ENCODE results near the gene DNAJB6. TPM values are rescaled to one million over a fixed set of nuclear protein-coding genes. Genes with fewer than 3 reads are reported as not detected.
A peak's percentile ranks its signal among the peaks of the same experiment; 100 is the strongest.
"Not testable (repeated sequence)": the region's sequence is repeated elsewhere in the genome, so short reads cannot be mapped to it uniquely, and the experiment has no call there.

The DNAJB6 gene
- total and polyA plus RNA-seq, 7 donors = 103 to 326 (median 229) TPM

DNA sequence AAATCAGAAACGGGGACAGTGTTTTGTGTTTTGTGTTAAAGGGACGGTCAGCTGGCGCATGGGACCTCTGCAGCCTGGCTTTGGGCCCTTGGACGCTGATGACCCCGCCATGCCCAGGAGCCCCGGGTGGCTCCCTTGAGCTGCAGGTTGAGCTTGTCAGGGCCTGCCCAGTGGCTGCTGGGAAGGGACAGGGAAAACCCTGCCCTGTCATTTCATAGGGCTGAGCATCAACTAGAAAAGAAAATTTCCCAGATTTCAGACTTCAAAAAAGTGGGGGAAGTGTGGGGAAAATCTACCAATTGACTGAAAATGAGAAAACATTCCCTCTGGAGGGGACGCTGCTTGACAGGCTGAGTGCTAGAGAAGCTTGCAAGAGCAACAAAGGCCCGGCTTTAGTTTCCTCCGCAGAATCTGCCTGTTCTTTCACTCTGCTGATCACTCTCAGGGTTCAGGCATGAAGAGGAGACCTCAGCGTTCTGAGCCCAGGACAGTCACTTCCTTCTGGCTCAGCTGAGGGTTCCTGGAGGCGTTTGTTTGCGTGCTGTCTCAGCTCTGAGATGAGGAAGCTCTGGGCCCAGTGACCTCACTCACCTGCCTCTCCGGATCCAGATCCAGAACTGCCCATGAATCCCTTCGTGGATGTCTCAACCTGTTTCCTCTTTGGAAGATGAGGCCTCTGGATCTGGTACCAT lies 18.6 kb upstream of the DNAJB6 start:
- ATAC-seq (no peak), DNase-seq (no peak)
- H3K36me3 ChIP-seq (ENCODE audit: insufficient read depth in 1 of 2, low read depth in 1 of 2) = no peaks in the 10 kb centered on the region

DNA sequence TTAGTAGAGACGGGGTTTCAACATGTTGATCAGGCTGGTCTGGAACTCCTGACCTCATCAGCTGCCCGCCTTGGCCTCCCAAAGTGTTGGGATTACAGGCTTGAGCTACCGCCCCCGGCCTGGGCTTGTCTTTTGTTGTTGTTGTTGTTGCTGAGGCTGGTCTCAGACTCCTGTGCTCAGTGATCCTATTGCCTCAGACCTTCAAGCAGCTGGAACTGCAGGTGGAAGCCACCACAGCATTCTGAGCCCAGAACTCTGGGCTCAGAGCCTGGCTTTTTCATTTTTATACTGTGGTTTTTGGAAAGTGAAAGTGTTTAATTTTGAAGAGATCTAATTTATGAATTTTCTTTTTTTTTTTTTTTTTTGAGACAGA lies 16.2 kb upstream of the DNAJB6 start:
- ATAC-seq (peak in 2 of 4 donors; percentile 57 to 70), DNase-seq (peak in 1 of 2 donors; percentile 67)
- no peaks in the 10 kb centered on the region for H3K27me3 ChIP-seq (ENCODE audit: insufficient read depth in 3 of 3, low read length in 2 of 3)
- intact Hi-C loops (cut with DNase I) = no loop called here
- WGBS, 3 donors = 68 to 86% (median 72%) methylated on average over 4 of the region's 4 CpGs
- H3K4me3 ChIP-seq = no peak overlapping the region
- TF ChIP-seq, protein P1, sequence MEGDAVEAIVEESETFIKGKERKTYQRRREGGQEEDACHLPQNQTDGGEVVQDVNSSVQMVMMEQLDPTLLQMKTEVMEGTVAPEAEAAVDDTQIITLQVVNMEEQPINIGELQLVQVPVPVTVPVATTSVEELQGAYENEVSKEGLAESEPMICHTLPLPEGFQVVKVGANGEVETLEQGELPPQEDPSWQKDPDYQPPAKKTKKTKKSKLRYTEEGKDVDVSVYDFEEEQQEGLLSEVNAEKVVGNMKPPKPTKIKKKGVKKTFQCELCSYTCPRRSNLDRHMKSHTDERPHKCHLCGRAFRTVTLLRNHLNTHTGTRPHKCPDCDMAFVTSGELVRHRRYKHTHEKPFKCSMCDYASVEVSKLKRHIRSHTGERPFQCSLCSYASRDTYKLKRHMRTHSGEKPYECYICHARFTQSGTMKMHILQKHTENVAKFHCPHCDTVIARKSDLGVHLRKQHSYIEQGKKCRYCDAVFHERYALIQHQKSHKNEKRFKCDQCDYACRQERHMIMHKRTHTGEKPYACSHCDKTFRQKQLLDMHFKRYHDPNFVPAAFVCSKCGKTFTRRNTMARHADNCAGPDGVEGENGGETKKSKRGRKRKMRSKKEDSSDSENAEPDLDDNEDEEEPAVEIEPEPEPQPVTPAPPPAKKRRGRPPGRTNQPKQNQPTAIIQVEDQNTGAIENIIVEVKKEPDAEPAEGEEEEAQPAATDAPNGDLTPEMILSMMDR (IDR thresholded peaks at IDR 0.05) = no peak
- H3K9me3 ChIP-seq = no peaks in the 10 kb centered on the region
- no peaks in the 10 kb centered on the region for H3K4me1 ChIP-seq
- no peaks in the 10 kb centered on the region for H3K36me3 ChIP-seq (ENCODE audit: insufficient read depth in 1 of 2, low read depth in 1 of 2)
- no peak overlapping the region for H3K27ac ChIP-seq

More for the DNA sequence above, 18.6 kb upstream of the DNAJB6 start:
- Histone ChIP-seq H3K9me3 (no peaks in the 10 kb centered on the region), H3K4me3 (no peak overlapping the region), H3K4me1 (no peaks in the 10 kb centered on the region), H3K27me3 (ENCODE audit: insufficient read depth in 3 of 3, low read length in 2 of 3) (no peaks in the 10 kb centered on the region), H3K27ac (no peak overlapping the region)
- 66 to 69% (median 66%) methylated on average over 14 of the region's 14 CpGs for WGBS, 3 donors
- intact Hi-C loops (cut with DNase I) = no loop called here
- TF ChIP-seq, protein P1 (IDR thresholded peaks at IDR 0.05) = no peak

DNA sequence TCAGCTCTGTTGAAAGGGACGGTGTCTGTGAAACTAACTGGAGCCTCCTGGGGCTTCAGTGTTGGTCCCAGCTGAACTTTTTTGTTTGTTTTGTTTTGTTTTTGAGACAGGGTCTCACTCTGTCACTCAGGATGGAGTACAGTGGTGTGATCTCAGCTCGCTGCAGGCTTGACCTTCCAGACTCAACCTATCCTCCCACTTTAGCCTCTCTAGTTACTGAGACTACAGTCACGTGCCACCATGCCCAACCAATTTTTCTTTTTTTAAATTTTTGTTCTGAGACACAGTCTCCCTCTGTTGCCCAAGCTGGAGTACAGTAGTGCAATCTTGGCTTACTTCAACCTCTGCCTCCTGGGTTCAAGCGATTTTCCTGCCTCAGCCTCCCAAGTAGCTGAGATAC lies 13.4 kb upstream of the DNAJB6 start:
- DNase-seq (no peak), ATAC-seq (no peak)
- Histone ChIP-seq H3K9me3 (no peaks in the 10 kb centered on the region), H3K36me3 (ENCODE audit: insufficient read depth in 1 of 2, low read depth in 1 of 2) (no peaks in the 10 kb centered on the region), H3K27ac (no peak overlapping the region), H3K4me3 (no peak overlapping the region), H3K27me3 (ENCODE audit: insufficient read depth in 3 of 3, low read length in 2 of 3) (no peaks in the 10 kb centered on the region), H3K4me1 (no peaks in the 10 kb centered on the region)
- TF ChIP-seq, protein P1 (IDR thresholded peaks at IDR 0.05) = no peak
- WGBS, 3 donors = 79 to 81% (median 80%) methylated on average over 4 of the region's 4 CpGs
- intact Hi-C loops (cut with DNase I) = no loop called here

DNA sequence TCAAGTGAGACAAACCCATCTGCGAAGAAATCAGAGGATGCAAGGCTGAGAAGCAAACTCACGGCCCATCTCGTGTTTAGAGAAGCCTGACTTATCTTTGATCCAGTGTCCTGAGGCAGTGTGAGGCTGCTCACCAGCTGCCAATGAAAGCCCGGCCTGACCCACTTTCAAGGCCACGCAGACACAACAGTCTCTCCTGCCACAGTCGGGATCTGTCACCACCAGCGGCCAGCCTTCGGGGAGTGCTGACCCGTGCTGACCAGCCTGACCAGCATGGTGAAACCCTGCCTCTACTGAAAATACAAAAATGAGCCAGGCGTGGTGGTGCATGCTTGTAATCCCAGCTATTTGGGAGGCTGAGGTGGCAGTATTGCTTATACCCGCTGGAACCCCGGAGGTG lies 7.4 kb upstream of the DNAJB6 start:
- WGBS, 3 donors = 69 to 91% (median 77%) methylated on average over 12 of the region's 12 CpGs
- H3K9me3 ChIP-seq = no peaks in the 10 kb centered on the region
- no peaks in the 10 kb centered on the region for H3K27me3 ChIP-seq (ENCODE audit: insufficient read depth in 3 of 3, low read length in 2 of 3)
- peak in 1 of 4 donors; percentile 93 for ATAC-seq
- TF ChIP-seq, protein P1 (IDR thresholded peaks at IDR 0.05) = no peak
- H3K4me1 ChIP-seq = no peaks in the 10 kb centered on the region
- intact Hi-C loops (cut with DNase I) = no loop called here
- peak in 1 of 2 donors; percentile 43 for DNase-seq
- H3K27ac ChIP-seq = no peak overlapping the region
- no peaks in the 10 kb centered on the region for H3K36me3 ChIP-seq (ENCODE audit: insufficient read depth in 1 of 2, low read depth in 1 of 2)
- H3K4me3 ChIP-seq = no peak overlapping the region

DNA sequence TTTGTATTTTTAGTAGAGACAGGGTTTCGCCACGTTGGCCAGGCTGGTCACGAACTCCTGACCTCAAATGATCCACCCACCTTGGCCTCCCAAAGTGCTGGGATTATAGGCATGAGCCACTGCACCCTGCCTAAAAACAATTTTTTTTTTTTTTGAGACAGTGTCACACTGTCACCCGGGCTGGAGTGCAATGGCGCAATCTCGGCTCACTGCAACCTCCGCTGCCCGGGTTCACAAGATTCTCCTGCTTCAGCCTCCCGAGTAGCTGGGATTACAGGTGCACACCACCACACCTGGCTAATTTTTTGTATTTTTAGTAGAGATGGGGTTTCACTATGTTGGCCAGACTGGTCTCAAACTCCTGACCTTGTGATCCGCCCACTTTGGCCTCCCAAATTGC lies 6.2 kb upstream of the DNAJB6 start:
- H3K27me3 ChIP-seq (ENCODE audit: insufficient read depth in 3 of 3, low read length in 2 of 3); ATAC-seq; H3K4me1 ChIP-seq; H3K9me3 ChIP-seq; H3K36me3 ChIP-seq (ENCODE audit: insufficient read depth in 1 of 2, low read depth in 1 of 2); H3K27ac ChIP-seq; DNase-seq; H3K4me3 ChIP-seq: not testable (repeated sequence)
- 79 to 85% (median 81%) methylated on average over 10 of the region's 10 CpGs for whole genome bisulfite sequencing, 3 donors
- intact Hi-C loops (cut with DNase I) = loop anchor here in 1 of 2 donors (10.0 kb wide), 1 partner anchor 56 kb away; no protein-coding TSS in a partner anchor

DNA sequence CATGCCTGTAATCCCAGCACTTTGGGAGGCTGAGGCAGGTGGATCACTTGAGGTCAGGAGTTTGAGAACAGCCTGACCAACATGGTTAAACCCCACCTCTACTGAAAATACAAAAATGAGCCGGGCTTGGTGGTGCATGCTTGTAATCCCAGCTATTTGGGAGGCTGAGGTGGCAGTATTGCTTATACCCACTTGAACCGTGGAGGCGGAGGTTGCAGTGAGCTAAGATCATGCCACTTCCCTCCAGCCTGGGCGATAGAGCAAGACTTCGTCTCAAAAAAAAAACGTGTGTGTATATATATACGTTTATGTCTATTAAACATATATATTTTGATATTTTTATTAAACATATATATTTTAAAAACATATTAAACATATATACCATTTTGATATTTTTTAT lies 5.8 kb upstream of the DNAJB6 start:
- not testable (repeated sequence) for H3K4me3 ChIP-seq; H3K27ac ChIP-seq; H3K9me3 ChIP-seq; H3K27me3 ChIP-seq (ENCODE audit: insufficient read depth in 3 of 3, low read length in 2 of 3); ATAC-seq; H3K36me3 ChIP-seq (ENCODE audit: insufficient read depth in 1 of 2, low read depth in 1 of 2); H3K4me1 ChIP-seq; DNase-seq
- intact Hi-C loops (cut with DNase I) = loop anchor here in 1 of 2 donors (10.0 kb wide), 1 partner anchor 56 kb away; no protein-coding TSS in a partner anchor
- 64 to 76% (median 72%) methylated on average over 7 of the region's 7 CpGs for WGBS, 3 donors

Data from psoas muscle (tissue), 8 donors.